Motor neuron (in vitro differentiated cells): Measurements from ENCODE around the gene TIMM17A. TPM values are rescaled to one million over a fixed set of nuclear protein-coding genes. Genes with fewer than 3 reads are reported as not detected.
A peak's percentile ranks its signal among the peaks of the same experiment; 100 is the strongest.
"Not testable (repeated sequence)": the region's sequence is repeated elsewhere in the genome, so short reads cannot be mapped to it uniquely, and the experiment has no call there.

Experiments
- ATAC-seq, 8 experiments: fragments of 200-7000 bp; cut with Tn5 transposase; replicated peaks in 6 of 8; 2 replicates each; pipeline ENCODE4 v1.8.0; 2021; ENCODE audit warnings: mild to moderate bottlenecking in 8 of 8, moderate library complexity in 8 of 8
- H3K27ac ChIP-seq, 2 donors: fragments of 250-450 bp; sonication (Bioruptor Pico); 2 replicates each; pipeline ENCODE4 v1.9.0; 2021; ENCODE audit warnings: antibody characterized with exemption in 2 of 2, mild to moderate bottlenecking in 2 of 2, moderate library complexity in 1 of 2
- H3K4me1 ChIP-seq, 2 donors: fragments of 250-450 bp; sonication (Bioruptor Pico); replicated peaks in 1 of 2; 2 replicates each; pipeline ENCODE4 v1.6.1; 2021; ENCODE audit warnings: antibody characterized with exemption in 2 of 2, mild to moderate bottlenecking in 2 of 2, moderate library complexity in 1 of 2
- H3K4me3 ChIP-seq, 5 donors: fragments of 250-450 bp; sonication (Bioruptor Pico); 2 replicates each; pipeline ENCODE4 v1.9.0; 2021; ENCODE audit warnings: antibody characterized with exemption in 5 of 5, mild to moderate bottlenecking in 5 of 5, moderate library complexity in 4 of 5
- WGBS, 10 experiments: fragments of 450-650 bp; shearing (Covaris generic); methylation state at CpG; one replicate each; pipeline ENCODE4 v1.0.0; 2022; 5-methylcytosine and 5-hydroxymethylcytosine counted together
- in situ Hi-C, 9 experiments: fragments of 400-800 bp; cut with MboI; loops; one replicate each; pipeline ENCODE4 v1.15.0; 2021; ENCODE audit warnings: low sequenced_read_pairs in 9 of 9, low pct_unique_long_range_greater_than_20kb in 2 of 9; ENCODE audit not compliant: unreplicated experiment in 9 of 9
- total RNA-seq, 8 experiments: library from RNA; unstranded; fragments of 300-600 nt; gene quantifications; 2 replicates each; pipeline versions ENCODE4 v1.2.3 to v1.2.4, GENCODE V29; 2022

TIMM17A gene
- total RNA-seq, 8 experiments from 2014 or later = 67.6 to 123 (median 75.4) TPM

GRCh38 chr1:201944002-201944401 is 11.3 kb upstream of the TIMM17A start:
- WGBS, 10 experiments = 50 to 92% (median 80%) methylated on average over 1 to 6 of the region's 6 CpGs; no CpG with 5 or more reads in 2 of the 10 experiments
- no peak overlapping the region for H3K4me3 ChIP-seq
- no peak overlapping the region for H3K27ac ChIP-seq

GRCh38 chr1:201944639-201945038 is 10.7 kb upstream of the TIMM17A start:
- no peak for ATAC-seq
- Histone ChIP-seq H3K27ac (no peak overlapping the region), H3K4me1 (peaks cover 12 to 31% of the 10 kb centered on the region in 2 donors), H3K4me3 (no peak overlapping the region)
- in situ Hi-C loops = no loop called here
- 31 to 80% (median 60%) methylated on average over 1 to 2 of the region's 3 CpGs; no CpG with 5 or more reads in 3 of the 10 experiments for WGBS, 10 experiments

More at GRCh38 chr1:201944002-201944401, 11.3 kb upstream of the TIMM17A start:
- peaks cover 19 to 38% of the 10 kb centered on the region in 2 donors for H3K4me1 ChIP-seq
- ATAC-seq = no peak
- in situ Hi-C loops = no loop called here

DNA sequence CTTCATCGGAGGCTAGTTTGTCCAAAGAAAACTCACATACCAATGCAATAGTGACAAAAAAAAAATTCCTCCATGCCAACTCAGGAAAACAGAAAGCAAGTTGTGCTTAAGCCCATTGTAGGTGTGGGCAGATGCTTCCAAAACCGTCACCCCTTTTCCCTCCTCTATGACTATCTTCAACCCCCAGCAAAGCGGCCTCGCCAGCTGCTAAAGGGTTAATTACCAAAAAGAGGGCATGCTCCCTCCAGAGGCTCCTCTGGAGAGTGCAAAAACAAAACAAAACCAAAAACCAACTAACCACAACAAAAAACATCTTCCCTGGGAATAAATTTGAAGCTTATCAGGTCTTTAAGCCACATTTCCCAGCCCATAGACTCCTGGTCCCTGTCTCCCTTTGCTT is 10.1 kb upstream of the TIMM17A start:
- Histone ChIP-seq H3K27ac (no peak overlapping the region), H3K4me1 (peaks cover 8 to 27% of the 10 kb centered on the region in 2 donors), H3K4me3 (no peak overlapping the region)
- WGBS, 10 experiments = 17 to 100% (median 53%) methylated on average over 1 to 4 of the region's 4 CpGs; no CpG with 5 or more reads in 2 of the 10 experiments
- ATAC-seq = no peak
- in situ Hi-C loops = no loop called here

- WGBS, 10 experiments = 0 to 36% (median 22%) methylated on average over 1 to 10 of the region's 10 CpGs; no CpG with 5 or more reads in 3 of the 10 experiments
- in situ Hi-C loops = no loop called here
- ATAC-seq = peak in 7 of 8 experiments; percentile 3 to 13 (median 10)
- Histone ChIP-seq H3K27ac (no peak overlapping the region), H3K4me3 (peak overlapping the region in 4 of 5 donors; percentile 1 to 34 (median 27)), H3K4me1 (peaks cover 8 to 27% of the 10 kb centered on the region in 2 donors)
Measured at GRCh38 chr1:201945863-201946223, 9.5 kb upstream of the TIMM17A start.

GRCh38 chr1:201946224-201946908 is 8.9 kb upstream of the TIMM17A start, which contains the start of gene LMOD1:
LMOD1 (minus strand) TSS chr1:201946548; CDS start chr1:201946340, 208 bp downstream.
- H3K27ac ChIP-seq = no peak within 1 kb of the TSS
- ATAC-seq = peak; percentile 96 to 100 (median 98)
- H3K4me3 ChIP-seq = peak within 1 kb of the TSS; percentile 11 to 34 (median 25)
- 0 to 20% (median 3%) methylated on average over 1 to 28 of the region's 28 CpGs for WGBS, 10 experiments
- peaks cover 6 to 25% of the 10 kb centered on the region in 2 donors for H3K4me1 ChIP-seq
- in situ Hi-C loops = no loop called here

DNA sequence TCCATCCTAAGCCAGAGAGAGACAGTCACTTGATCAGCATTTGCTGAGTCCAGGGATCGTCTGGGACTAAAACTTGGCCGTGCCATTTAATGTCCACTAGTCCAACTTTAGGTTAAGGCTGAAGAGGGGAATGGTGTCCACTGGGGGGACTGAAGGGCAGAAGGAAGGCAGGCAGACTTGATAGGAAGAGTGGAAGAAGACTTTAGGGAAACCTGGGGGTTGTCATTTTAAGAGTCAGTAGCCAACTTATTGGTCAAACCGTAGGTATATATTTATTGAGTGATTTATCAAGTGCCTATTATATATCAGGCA is 7.7 kb upstream of the TIMM17A start:
- in situ Hi-C loops = no loop called here
- H3K27ac ChIP-seq = no peak overlapping the region
- H3K4me3 ChIP-seq = no peak overlapping the region
- ATAC-seq = no peak
- WGBS, 10 experiments = 17 to 100% (median 44%) methylated on average over 1 to 3 of the region's 3 CpGs
- peaks cover 0 to 17% of the 10 kb centered on the region in 2 donors for H3K4me1 ChIP-seq

DNA sequence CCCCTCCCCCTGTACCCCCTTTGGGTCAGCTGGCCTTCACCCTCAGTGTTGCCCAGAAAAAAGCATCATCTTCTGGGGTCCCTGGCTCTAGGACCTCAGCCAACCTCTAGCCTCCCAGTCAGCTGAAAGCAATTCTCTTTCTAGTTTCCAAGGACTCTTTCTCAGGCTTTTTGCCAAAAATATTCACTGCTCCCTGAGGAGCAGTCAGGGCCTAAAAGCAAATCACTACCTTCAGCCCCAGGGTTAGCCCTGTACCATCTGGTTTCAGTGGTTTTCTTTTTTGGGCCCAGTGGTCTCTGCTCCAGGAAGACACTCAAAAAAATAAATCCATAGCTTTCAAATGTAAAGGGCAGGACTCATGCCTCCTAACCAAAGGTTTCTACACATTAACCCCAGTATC is 5.8 kb upstream of the TIMM17A start:
- in situ Hi-C loops = no loop called here
- ATAC-seq = no peak
- H3K4me1 ChIP-seq = peaks cover 2 to 17% of the 10 kb centered on the region in 2 donors
- no peak overlapping the region for H3K4me3 ChIP-seq
- H3K27ac ChIP-seq = no peak overlapping the region

GRCh38 chr1:201954263-201955008 is 867 bp upstream of the TIMM17A start:
- ATAC-seq = peak in 2 of 8 experiments; percentile 8 to 9
- Histone ChIP-seq H3K4me3 (peak overlapping the region; percentile 71 to 95 (median 85)), H3K4me1 (peaks cover 4 to 11% of the 10 kb centered on the region in 2 donors), H3K27ac (peak overlapping the region; percentile 80 to 84)
- in situ Hi-C loops = no loop called here
- 8 to 79% (median 59%) methylated on average over 10 to 24 of the region's 24 CpGs for WGBS, 10 experiments

GRCh38 chr1:201955729-201956143 is 433 bp downstream of the TIMM17A start:
- Histone ChIP-seq H3K27ac (peak overlapping the region; percentile 83 to 84), H3K4me3 (peak overlapping the region; percentile 71 to 95 (median 85)), H3K4me1 (peaks cover 4 to 11% of the 10 kb centered on the region in 2 donors)
- WGBS, 10 experiments = 0 to 4% (median 0%) methylated on average over 1 to 13 of the region's 17 CpGs; no CpG with 5 or more reads in 2 of the 10 experiments
- in situ Hi-C loops = no loop called here
- peak; percentile 40 to 61 (median 50) for ATAC-seq

- Histone ChIP-seq H3K4me3 (no peak overlapping the region), H3K4me1 (peaks cover 4 to 11% of the 10 kb centered on the region in 2 donors), H3K27ac (no peak overlapping the region)
- WGBS, 10 experiments = 50 to 98% (median 86%) methylated on average over 1 to 5 of the region's 5 CpGs; no CpG with 5 or more reads in 2 of the 10 experiments
- ATAC-seq = no peak
- in situ Hi-C loops = no loop called here
Measured at GRCh38 chr1:201958348-201958747, 3.0 kb downstream of the TIMM17A start.

DNA sequence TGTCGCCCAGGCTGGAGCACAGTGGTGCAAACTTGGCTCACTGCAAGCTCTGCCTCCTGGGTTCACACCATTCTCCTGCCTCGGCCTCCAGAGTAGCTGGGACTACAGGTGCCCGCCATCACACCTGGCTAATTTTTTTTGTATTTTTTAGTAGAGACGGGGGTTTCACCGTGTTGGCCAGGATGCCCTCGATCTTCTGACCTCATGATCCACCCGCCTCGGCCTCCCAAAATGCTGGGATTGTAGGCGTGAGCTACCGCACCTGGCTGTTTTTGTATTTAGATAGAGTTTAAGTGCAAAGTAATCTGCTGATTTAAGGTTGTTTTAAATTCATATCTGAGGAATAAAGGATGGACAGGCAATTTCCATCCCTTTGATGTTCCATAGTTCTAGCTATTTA is 7.1 kb downstream of the TIMM17A start:
- H3K4me1 ChIP-seq, H3K4me3 ChIP-seq, in situ Hi-C loops, H3K27ac ChIP-seq, ATAC-seq: not testable (repeated sequence)
- 87 to 100% (median 98%) methylated on average over 2 to 10 of the region's 10 CpGs; no CpG with 5 or more reads in 3 of the 10 experiments for WGBS, 10 experiments

DNA sequence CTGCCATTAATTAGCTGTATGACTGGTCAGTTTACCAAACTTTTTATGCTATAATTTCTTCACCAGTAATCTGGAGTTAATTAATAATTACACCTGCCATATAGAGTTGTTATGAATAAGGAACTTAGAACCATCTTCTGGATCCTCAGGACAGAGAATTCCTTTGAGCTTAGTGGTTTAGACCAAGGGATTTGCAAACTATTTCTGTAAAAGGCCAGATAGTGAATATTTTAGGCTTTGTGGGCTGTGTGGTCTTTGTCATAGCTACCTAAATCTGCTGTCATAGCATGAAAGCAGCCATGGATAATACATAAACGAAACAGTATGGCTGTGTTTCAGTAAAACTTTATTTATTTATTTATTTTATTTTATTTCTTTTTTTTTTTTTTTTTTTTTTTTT is 9.0 kb downstream of the TIMM17A start:
- Histone ChIP-seq H3K27ac (no peak overlapping the region), H3K4me1 (no peaks in the 10 kb centered on the region), H3K4me3 (no peak overlapping the region)
- WGBS, 10 experiments = 25 to 100% (median 85%) methylated on average over 1 of the region's 1 CpG; no CpG with 5 or more reads in 2 of the 10 experiments
- ATAC-seq = no peak
- in situ Hi-C loops = no loop called here

GRCh38 chr1:201966171-201966570 is 10.9 kb downstream of the TIMM17A start:
- H3K27ac ChIP-seq = no peak overlapping the region
- no peaks in the 10 kb centered on the region for H3K4me1 ChIP-seq
- in situ Hi-C loops = no loop called here
- ATAC-seq = no peak
- no peak overlapping the region for H3K4me3 ChIP-seq
- WGBS, 10 experiments = 78 to 95% (median 90%) methylated on average over 3 to 5 of the region's 5 CpGs; no CpG with 5 or more reads in 4 of the 10 experiments
